ENCODE measurements around the gene SCN9A.
"Not testable (repeated sequence)": the region's sequence is repeated elsewhere in the genome, so short reads cannot be mapped to it uniquely, and the experiment has no call there.

The SCN9A gene

DNA sequence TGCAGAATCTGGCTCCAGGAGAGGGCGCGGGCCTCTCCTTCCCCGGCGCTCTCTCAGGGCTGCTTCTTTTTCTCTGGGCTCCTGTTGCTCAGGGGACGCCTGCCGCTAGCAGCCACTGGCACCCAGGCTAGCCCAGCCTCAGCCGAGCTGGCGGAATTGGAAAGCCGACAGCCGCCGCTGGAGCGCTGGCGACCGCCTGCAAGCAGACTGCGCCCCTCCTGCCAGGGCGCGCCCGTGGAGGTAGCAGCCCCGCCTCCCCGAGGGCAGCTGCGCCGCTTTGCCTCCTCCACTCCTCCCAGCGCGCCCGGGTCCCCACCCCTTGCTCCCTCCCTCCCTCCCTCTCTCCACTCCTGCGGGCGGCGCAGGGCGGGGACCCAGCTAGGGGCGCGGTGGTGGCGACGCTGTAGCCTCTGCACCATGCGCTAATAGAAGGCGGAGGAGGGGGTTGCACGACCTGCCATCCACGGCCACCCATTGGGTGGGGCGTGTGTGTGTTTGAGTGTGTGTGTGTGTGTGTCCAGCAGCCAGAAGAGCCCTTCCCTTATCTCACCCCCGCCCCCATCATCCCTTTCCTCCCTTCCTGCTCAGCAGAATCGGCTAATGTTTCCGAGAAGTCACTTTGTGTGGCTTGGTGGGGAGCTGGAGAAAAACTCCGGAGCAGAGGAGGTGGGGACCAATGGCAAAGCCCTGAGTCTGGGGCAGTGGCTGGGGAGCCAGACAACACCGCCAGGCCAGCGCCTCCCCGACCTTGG, at the start of gene SCN9A:
Gene SCN9A, minus strand, starts transcription at position 209 of the 752 bp plus-strand sequence. CDS start 64,188 bp downstream, outside the sequence.
- Histone ChIP-seq H3K4me1 (ENCODE audit: insufficient read depth, low read length) (peaks cover 19% of the 10 kb centered on the region), H3K27me3 (ENCODE audit: insufficient read depth, low read length) (peaks cover 26% of the 10 kb centered on the region), H3K4me3 (ENCODE audit: low read length) (peak within 1 kb of the TSS; percentile 98), H3K9ac (ENCODE audit: low read depth, low read length) (peak within 1 kb of the TSS; percentile 66; the same call in 1 of the 2 replicates), H3K9me3 (ENCODE audit: insufficient read depth, low read depth, low read length) (no peaks in the 10 kb centered on the region), H3K27ac (ENCODE audit: low read length) (no peak within 1 kb of the TSS), H3K36me3 (ENCODE audit: insufficient read depth, low read depth, low read length) (no peaks in the 10 kb centered on the region)

DNA sequence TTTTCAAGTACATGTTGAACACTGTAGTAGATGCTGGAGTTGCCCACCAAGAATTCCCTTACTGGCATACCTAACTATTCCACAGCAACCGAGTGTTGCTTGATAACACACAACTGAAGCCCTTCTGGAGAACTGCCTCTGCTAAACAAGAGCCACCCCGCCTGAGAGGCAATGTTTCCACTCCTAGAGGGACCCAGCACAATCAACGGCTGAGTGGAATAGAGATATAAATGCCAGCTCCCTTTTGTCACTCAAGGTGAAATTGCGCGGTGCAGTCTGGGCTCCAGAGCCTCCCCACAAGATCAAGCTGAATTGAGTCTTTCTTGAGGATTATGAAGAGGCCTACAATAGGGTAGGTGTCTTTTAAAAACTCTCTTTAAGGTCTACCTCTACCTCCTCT, 49.1 kb upstream of the SCN9A start:
- H3K27ac ChIP-seq (ENCODE audit: low read length) = no peak overlapping the region
- H3K4me3 ChIP-seq (ENCODE audit: low read length) = no peak overlapping the region
- H3K9me3 ChIP-seq (ENCODE audit: insufficient read depth, low read depth, low read length) = no peaks in the 10 kb centered on the region
- no peaks in the 10 kb centered on the region for H3K4me1 ChIP-seq (ENCODE audit: insufficient read depth, low read length)
- no peaks in the 10 kb centered on the region for H3K36me3 ChIP-seq (ENCODE audit: insufficient read depth, low read depth, low read length)
- no peak overlapping the region for H3K9ac ChIP-seq (ENCODE audit: low read depth, low read length)
- H3K27me3 ChIP-seq (ENCODE audit: insufficient read depth, low read length) = no peaks in the 10 kb centered on the region

DNA sequence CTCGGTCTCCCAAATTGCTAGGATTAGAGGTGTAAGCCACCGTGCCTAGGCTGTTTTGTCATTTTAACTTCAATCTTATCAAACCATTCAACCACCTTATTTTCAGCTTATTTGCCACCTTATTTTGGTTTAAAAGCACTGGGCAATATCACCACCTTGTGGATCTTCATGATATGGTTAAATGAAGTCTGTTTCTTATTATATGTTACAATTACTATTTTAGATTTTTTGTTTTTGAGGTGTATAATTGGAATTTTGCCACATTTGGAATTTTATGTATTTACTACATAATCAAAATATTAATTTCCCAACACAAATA, 43.8 kb upstream of the SCN9A start:
- no peaks in the 10 kb centered on the region for H3K9me3 ChIP-seq (ENCODE audit: insufficient read depth, low read depth, low read length)
- no peaks in the 10 kb centered on the region for H3K4me1 ChIP-seq (ENCODE audit: insufficient read depth, low read length)
- H3K4me3 ChIP-seq (ENCODE audit: low read length) = no peak overlapping the region
- no peaks in the 10 kb centered on the region for H3K27me3 ChIP-seq (ENCODE audit: insufficient read depth, low read length)
- H3K9ac ChIP-seq (ENCODE audit: low read depth, low read length) = no peak overlapping the region
- H3K27ac ChIP-seq (ENCODE audit: low read length) = no peak overlapping the region
- no peaks in the 10 kb centered on the region for H3K36me3 ChIP-seq (ENCODE audit: insufficient read depth, low read depth, low read length)

DNA sequence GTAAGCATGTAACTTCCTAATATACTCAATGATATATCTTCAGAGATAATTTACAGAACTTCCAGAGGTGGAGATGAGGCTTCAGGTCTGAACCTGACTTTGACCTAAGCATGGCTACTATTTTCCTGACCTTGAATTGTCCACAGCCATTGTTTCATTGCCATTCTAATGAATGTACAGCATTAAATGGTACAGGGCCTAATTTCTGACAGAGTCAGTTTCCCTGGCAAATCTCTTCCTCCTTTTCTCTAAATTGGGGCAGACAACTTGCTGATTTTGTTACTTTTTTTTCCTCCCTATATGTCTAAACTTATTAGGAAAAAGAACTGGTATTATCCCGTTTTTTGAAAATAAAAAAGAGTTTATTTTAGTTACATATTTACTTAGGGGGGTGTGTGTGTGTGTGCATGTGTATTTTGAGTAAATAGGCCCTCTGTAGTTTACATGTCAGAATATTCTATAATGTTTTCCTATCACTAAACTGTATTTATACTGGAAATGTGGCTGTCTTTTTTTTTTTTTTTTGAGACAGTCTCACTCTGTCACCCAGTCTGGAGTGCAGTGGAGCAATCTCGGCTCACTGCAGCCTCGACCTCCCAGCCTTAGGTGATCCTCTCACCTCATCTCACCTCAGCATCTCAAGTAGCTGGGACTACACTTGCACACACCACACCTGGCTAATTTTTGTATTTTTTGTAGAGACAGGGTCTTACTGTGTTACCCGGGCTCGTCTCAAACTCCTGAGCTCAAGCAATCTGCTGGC, 43.3 kb upstream of the SCN9A start:
- Histone ChIP-seq H3K4me3 (ENCODE audit: low read length) (no peak overlapping the region), H3K27ac (ENCODE audit: low read length) (no peak overlapping the region), H3K9me3 (ENCODE audit: insufficient read depth, low read depth, low read length) (no peaks in the 10 kb centered on the region), H3K36me3 (ENCODE audit: insufficient read depth, low read depth, low read length) (no peaks in the 10 kb centered on the region), H3K27me3 (ENCODE audit: insufficient read depth, low read length) (no peaks in the 10 kb centered on the region), H3K9ac (ENCODE audit: low read depth, low read length) (no peak overlapping the region), H3K4me1 (ENCODE audit: insufficient read depth, low read length) (no peaks in the 10 kb centered on the region)

DNA sequence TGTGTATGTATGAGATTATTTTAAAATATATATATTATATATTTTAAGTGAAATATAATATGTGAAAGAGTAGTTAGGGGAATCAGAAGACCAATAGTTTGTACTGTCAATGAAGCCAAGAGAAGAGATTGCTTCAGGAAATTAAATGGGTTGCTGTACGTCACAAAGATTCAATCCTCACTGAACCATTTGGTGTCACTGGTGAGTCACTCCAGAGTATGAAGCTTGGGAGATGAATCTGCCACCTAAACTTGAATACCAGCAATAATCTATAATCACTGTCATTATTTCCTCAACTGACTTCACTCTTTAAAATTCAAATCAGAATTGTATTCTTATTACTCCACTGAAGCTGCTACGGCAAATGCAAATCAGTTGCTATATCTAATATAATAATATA, 41.9 kb upstream of the SCN9A start:
- Histone ChIP-seq H3K9me3 (ENCODE audit: insufficient read depth, low read depth, low read length) (no peaks in the 10 kb centered on the region), H3K27ac (ENCODE audit: low read length) (no peak overlapping the region), H3K9ac (ENCODE audit: low read depth, low read length) (no peak overlapping the region), H3K27me3 (ENCODE audit: insufficient read depth, low read length) (no peaks in the 10 kb centered on the region), H3K4me1 (ENCODE audit: insufficient read depth, low read length) (no peaks in the 10 kb centered on the region), H3K4me3 (ENCODE audit: low read length) (no peak overlapping the region), H3K36me3 (ENCODE audit: insufficient read depth, low read depth, low read length) (no peaks in the 10 kb centered on the region)

DNA sequence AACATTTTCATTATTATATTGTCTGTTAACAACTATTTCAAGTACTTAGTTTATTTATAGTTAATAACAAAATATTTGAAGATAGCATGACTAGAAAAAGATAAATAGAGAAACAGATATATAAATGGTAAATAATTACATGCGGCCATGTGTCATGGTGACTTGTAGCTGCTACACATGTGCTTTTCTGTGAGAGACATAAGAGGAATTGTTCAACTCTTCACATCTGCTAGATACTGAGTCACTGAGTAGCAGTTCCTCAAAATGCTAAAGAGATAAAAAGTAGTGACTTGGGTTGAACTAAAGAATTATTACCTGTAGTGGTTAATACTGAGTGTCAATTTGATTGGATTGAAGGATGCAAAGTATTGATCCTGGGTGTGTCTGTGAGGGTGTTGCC, 37.5 kb upstream of the SCN9A start:
- no peaks in the 10 kb centered on the region for H3K27me3 ChIP-seq (ENCODE audit: insufficient read depth, low read length)
- H3K9ac ChIP-seq (ENCODE audit: low read depth, low read length) = no peak overlapping the region
- H3K27ac ChIP-seq (ENCODE audit: low read length) = no peak overlapping the region
- no peaks in the 10 kb centered on the region for H3K9me3 ChIP-seq (ENCODE audit: insufficient read depth, low read depth, low read length)
- H3K4me1 ChIP-seq (ENCODE audit: insufficient read depth, low read length) = no peaks in the 10 kb centered on the region
- no peaks in the 10 kb centered on the region for H3K36me3 ChIP-seq (ENCODE audit: insufficient read depth, low read depth, low read length)
- no peak overlapping the region for H3K4me3 ChIP-seq (ENCODE audit: low read length)

DNA sequence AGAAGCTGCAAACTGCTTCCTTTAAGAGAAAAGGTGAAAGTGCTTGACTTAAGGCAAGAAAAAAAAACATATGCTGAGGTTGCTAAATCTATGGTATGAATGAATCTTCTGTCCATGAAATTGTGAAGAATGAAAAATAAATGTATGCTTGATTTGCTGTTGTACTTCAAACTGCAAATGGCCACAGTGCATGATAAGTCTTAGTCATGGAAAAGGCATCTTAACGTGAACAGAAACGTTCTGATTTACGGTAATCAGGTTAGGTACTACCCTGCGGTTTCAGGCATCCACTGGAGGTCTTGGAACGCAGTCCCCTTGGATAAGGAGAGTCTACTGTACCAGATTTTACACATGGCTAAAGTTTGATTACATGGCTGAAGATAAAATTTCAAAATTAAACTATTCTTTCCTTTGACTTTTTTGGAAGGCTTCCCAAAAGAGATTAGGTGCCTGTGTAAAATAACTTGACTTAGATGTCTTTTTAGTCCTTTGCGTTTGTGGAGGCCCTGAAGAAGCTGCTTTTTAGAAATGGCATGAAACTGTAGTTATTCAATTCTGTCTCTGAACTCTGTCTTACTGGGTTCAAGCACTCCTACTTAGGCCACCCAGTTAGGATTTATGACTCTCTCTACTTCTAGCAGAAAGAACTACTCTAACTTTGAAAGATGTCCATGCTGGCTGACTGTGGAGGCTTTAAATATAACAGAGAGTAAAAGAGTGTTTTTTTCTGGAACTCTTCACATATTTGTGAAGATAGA, 35.9 kb upstream of the SCN9A start:
- no peak overlapping the region for H3K27ac ChIP-seq (ENCODE audit: low read length)
- H3K4me3 ChIP-seq (ENCODE audit: low read length) = no peak overlapping the region

DNA sequence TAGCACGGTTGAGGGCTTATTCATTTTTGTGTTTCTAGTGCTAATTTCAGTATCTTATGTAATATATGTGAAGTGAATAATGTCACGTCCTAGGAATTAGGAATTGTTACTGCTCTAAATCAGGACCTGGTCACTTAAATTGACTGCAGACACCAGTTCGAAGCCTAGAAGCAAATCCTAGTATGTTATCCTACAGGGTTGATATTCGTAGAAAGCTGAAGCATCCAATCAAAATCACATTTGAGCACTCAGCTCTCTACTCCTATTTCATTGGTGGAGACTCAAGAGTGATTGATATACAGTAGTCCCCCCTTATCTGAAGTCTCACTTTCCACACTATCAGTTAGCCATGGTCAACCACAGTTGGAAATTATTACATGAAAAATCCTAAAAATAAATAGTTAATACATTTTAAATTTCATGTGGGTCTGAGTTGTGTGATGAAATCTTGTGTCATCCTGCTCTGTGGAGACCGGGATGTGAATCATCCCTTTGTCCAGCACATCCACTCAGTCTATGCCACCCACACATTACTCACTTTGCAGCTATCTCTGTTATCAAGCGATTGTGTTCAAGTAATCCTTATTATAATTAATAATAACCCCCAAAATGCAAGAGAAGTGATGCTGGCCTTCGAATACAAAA, 35.2 kb upstream of the SCN9A start:
- H3K4me3 ChIP-seq (ENCODE audit: low read length) = no peak overlapping the region
- H3K9ac ChIP-seq (ENCODE audit: low read depth, low read length) = no peak overlapping the region
- H3K27ac ChIP-seq (ENCODE audit: low read length) = no peak overlapping the region
- H3K27me3 ChIP-seq (ENCODE audit: insufficient read depth, low read length) = no peaks in the 10 kb centered on the region
- no peaks in the 10 kb centered on the region for H3K36me3 ChIP-seq (ENCODE audit: insufficient read depth, low read depth, low read length)
- H3K9me3 ChIP-seq (ENCODE audit: insufficient read depth, low read depth, low read length) = no peaks in the 10 kb centered on the region
- no peaks in the 10 kb centered on the region for H3K4me1 ChIP-seq (ENCODE audit: insufficient read depth, low read length)

More for the DNA sequence above, 35.9 kb upstream of the SCN9A start:
- Histone ChIP-seq H3K4me1 (ENCODE audit: insufficient read depth, low read length) (no peaks in the 10 kb centered on the region), H3K9me3 (ENCODE audit: insufficient read depth, low read depth, low read length) (no peaks in the 10 kb centered on the region), H3K36me3 (ENCODE audit: insufficient read depth, low read depth, low read length) (no peaks in the 10 kb centered on the region), H3K27me3 (ENCODE audit: insufficient read depth, low read length) (no peaks in the 10 kb centered on the region), H3K9ac (ENCODE audit: low read depth, low read length) (no peak overlapping the region)

DNA sequence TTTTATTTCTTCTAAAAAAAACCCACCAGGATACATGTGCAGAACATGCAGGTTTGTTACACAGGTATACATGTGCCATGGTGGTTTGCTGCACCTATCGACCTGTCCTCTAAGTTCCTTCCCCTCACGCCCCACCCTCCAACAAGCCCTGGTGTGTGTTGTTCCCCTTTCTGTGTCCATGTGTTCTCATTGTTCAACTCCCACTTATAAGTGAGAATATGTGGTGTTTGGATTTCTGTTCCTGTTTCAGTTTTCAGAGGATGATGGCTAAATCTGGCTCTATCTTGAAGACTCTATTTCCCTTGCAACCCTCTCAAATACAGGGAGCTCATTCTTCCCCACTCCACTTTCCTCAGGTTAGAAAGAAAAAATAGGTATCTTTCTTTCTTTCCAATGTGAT, 32.0 kb upstream of the SCN9A start:
- H3K4me3 ChIP-seq (ENCODE audit: low read length); H3K36me3 ChIP-seq (ENCODE audit: insufficient read depth, low read depth, low read length); H3K9ac ChIP-seq (ENCODE audit: low read depth, low read length); H3K4me1 ChIP-seq (ENCODE audit: insufficient read depth, low read length); H3K27ac ChIP-seq (ENCODE audit: low read length); H3K27me3 ChIP-seq (ENCODE audit: insufficient read depth, low read length); H3K9me3 ChIP-seq (ENCODE audit: insufficient read depth, low read depth, low read length): not testable (repeated sequence)

DNA sequence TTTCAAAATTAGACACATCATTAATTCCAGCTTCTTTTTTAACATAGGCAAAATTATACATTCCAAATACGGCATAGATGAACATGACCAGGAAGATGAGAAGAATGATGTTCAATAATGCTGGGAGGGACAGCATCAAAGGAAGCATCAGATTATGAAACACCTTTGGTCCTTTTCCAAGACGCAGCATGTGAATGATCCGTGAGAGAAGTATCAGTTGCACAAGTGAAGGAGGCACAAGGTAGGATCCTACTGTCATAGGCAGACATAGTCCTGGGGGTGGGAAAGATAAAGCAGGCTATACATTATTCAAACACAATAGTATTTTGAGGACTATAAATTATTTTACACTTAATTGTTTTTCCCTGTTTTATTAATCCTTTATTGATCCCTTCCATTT, 30.6 kb upstream of the SCN9A start:
- no peaks in the 10 kb centered on the region for H3K27me3 ChIP-seq (ENCODE audit: insufficient read depth, low read length)
- H3K4me1 ChIP-seq (ENCODE audit: insufficient read depth, low read length) = no peaks in the 10 kb centered on the region
- H3K9ac ChIP-seq (ENCODE audit: low read depth, low read length) = no peak overlapping the region
- no peak overlapping the region for H3K27ac ChIP-seq (ENCODE audit: low read length)
- H3K9me3 ChIP-seq (ENCODE audit: insufficient read depth, low read depth, low read length) = no peaks in the 10 kb centered on the region
- H3K4me3 ChIP-seq (ENCODE audit: low read length) = no peak overlapping the region
- H3K36me3 ChIP-seq (ENCODE audit: insufficient read depth, low read depth, low read length) = no peaks in the 10 kb centered on the region

DNA sequence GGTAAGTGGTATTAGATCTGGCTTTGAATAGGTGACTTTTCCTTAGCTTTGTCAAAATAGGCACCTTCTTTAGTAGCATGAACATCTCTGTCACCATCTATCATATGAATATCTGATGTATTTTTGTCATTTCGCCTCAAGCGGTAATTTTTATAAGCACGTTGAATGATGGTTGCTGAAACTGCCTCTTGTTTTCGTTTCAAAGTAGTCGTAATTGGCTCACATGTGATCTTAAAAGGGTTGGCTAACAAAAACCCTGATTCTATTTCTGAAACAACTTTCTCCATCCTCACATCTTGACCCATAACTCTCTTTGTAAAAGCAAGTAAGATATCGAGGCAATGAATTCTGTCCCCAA, 29.8 kb upstream of the SCN9A start:
- H3K4me1 ChIP-seq (ENCODE audit: insufficient read depth, low read length) = no peaks in the 10 kb centered on the region
- no peaks in the 10 kb centered on the region for H3K27me3 ChIP-seq (ENCODE audit: insufficient read depth, low read length)
- no peaks in the 10 kb centered on the region for H3K9me3 ChIP-seq (ENCODE audit: insufficient read depth, low read depth, low read length)
- H3K9ac ChIP-seq (ENCODE audit: low read depth, low read length) = no peak overlapping the region
- H3K36me3 ChIP-seq (ENCODE audit: insufficient read depth, low read depth, low read length) = no peaks in the 10 kb centered on the region
- H3K4me3 ChIP-seq (ENCODE audit: low read length) = no peak overlapping the region
- H3K27ac ChIP-seq (ENCODE audit: low read length) = no peak overlapping the region
